Thoracic aorta (tissue), 2 donors: Measurements from ENCODE around the gene WDR6. TPM values are rescaled to one million over a fixed set of nuclear protein-coding genes. Genes with fewer than 3 reads are reported as not detected.

Experiments used
- ATAC-seq: fragments of 150-250 bp; one replicate; pipeline ENCODE4 v1.8.0; 2017; ENCODE audit warnings: low read depth; ENCODE audit not compliant: insufficient number of reproducible peaks, low FRiP score
- DNase-seq: peaks from one replicate; pipeline ENCODE4 v3.0.0-alpha.2; 2020; ENCODE audit warnings: low spot score
- H3K27ac ChIP-seq, 2 donors: fragments of 200-600 bp; sonication (generic); 1 replicate in 1 of 2; 2 replicates in 1 of 2; pipeline ENCODE4 v1.5.1; 2016; ENCODE audit warnings: mild to moderate bottlenecking in 2 of 2, moderate library complexity in 2 of 2
- H3K27me3 ChIP-seq: fragments of 200-600 bp; sonication (generic); replicated peaks from 2 replicates; pipeline ENCODE4 v1.6.0; 2016; ENCODE audit warnings: mild to moderate bottlenecking; ENCODE audit not compliant: insufficient read depth
- H3K36me3 ChIP-seq: fragments of 200-600 bp; sonication (generic); one replicate; pipeline ENCODE4 v1.5.1; 2016
- H3K4me1 ChIP-seq, 2 donors: fragments of 200-600 bp; sonication (generic); 1 replicate in 1 of 2; 2 replicates in 1 of 2; pipeline versions ENCODE4 v1.5.1 to v1.6.0; 2016; ENCODE audit warnings: low read depth in 2 of 2, mild to moderate bottlenecking in 1 of 2; ENCODE audit not compliant: control insufficient read depth in 1 of 2
- H3K4me3 ChIP-seq: fragments of 200-600 bp; sonication (generic); 2 replicates; pipeline ENCODE4 v1.5.1; 2016; ENCODE audit warnings: mild to moderate bottlenecking
- H3K9me3 ChIP-seq: fragments of 200-600 bp; sonication (generic); 2 replicates; pipeline ENCODE4 v1.5.1; 2016
- CTCF ChIP-seq: fragments of 200-600 bp; sonication (generic); IDR thresholded peaks from one replicate; pipeline ENCODE4 v1.5.1; 2019; ENCODE audit warnings: antibody characterized with exemption
- total RNA-seq, 2 donors: library from RNA; depleted of rRNA; stranded (reverse); fragments of >200 nt; gene quantifications; one replicate each; pipeline versions ENCODE4 v1.1.0 to v1.2.3, GENCODE V29; 2016

WDR6 gene
- total RNA-seq, 2 donors from 2014 or later = 89.9 to 121 TPM

GRCh38 chr3:48963591-48963990 is 43.6 kb upstream of the WDR6 start:
- H3K9me3 ChIP-seq = no peaks in the 10 kb centered on the region
- peaks cover 7% of the 10 kb centered on the region for H3K36me3 ChIP-seq
- TF ChIP-seq CTCF = no peak
- ATAC-seq (no peak), DNase-seq (no peak)
- H3K4me1 ChIP-seq = no peaks in the 10 kb centered on the region
- no peak overlapping the region for H3K4me3 ChIP-seq
- H3K27ac ChIP-seq = no peak overlapping the region
- H3K27me3 ChIP-seq = no peaks in the 10 kb centered on the region

DNA sequence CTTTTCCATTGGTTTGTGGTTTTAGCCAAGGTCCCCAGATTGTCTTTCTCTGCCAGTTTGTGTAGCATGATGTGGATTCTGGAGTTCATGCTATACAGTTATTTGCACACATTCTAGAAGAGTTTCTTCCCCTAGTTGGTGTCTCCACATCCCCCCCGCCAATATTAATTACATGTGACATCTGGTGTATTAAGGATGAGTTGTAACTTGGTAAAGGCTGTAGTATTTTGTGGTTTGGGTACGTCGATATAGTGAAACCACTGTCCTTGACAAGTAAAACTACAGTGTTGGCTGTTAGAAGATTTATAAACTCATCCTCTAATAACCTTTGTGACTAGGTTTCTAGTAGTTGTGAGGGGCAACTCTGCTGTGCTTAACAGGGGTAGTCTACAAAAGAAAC is 40.8 kb upstream of the WDR6 start:
- Histone ChIP-seq H3K4me1 (no peaks in the 10 kb centered on the region), H3K27ac (no peak overlapping the region), H3K4me3 (no peak overlapping the region), H3K36me3 (peaks cover 33% of the 10 kb centered on the region), H3K9me3 (no peaks in the 10 kb centered on the region), H3K27me3 (no peaks in the 10 kb centered on the region)
- no peak for TF ChIP-seq CTCF
- DNase-seq (no peak), ATAC-seq (no peak)

DNA sequence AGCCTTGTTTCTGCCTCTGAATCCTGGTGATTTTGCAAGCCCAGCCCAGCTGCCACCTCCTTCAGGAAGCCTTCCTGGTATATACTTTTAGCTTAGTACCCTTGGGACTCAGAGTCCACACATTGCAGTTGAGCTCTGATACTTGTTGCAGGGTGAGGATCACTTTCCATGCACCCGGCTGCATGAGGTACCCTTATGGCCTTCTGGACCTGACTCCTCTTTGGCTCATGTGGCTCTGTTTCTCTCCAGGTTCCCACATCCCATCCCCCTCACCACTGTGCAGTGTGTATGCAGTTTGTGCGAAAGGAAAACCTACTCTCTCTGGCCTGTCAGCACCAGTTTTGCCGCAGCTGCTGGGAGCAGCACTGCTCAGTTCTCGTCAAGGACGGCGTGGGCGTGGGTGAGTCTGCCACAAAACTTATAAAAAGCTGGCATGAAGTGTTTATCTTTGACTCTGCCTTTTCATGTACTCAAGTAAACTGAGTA is 40.3 kb upstream of the WDR6 start:
- no peak for TF ChIP-seq CTCF
- Histone ChIP-seq H3K4me3 (no peak overlapping the region), H3K4me1 (no peaks in the 10 kb centered on the region), H3K27me3 (no peaks in the 10 kb centered on the region), H3K27ac (no peak overlapping the region), H3K9me3 (no peaks in the 10 kb centered on the region), H3K36me3 (peaks cover 39% of the 10 kb centered on the region)
- DNase-seq (no peak), ATAC-seq (no peak)

- H3K4me3 ChIP-seq = no peak overlapping the region
- ATAC-seq (no peak), DNase-seq (no peak)
- no peaks in the 10 kb centered on the region for H3K9me3 ChIP-seq
- peaks cover 69% of the 10 kb centered on the region for H3K36me3 ChIP-seq
- H3K27me3 ChIP-seq = no peaks in the 10 kb centered on the region
- H3K27ac ChIP-seq = no peak overlapping the region
- no peaks in the 10 kb centered on the region for H3K4me1 ChIP-seq
- no peak for TF ChIP-seq CTCF
Observed at GRCh38 chr3:48970586-48970985, 36.6 kb upstream of the WDR6 start.

DNA sequence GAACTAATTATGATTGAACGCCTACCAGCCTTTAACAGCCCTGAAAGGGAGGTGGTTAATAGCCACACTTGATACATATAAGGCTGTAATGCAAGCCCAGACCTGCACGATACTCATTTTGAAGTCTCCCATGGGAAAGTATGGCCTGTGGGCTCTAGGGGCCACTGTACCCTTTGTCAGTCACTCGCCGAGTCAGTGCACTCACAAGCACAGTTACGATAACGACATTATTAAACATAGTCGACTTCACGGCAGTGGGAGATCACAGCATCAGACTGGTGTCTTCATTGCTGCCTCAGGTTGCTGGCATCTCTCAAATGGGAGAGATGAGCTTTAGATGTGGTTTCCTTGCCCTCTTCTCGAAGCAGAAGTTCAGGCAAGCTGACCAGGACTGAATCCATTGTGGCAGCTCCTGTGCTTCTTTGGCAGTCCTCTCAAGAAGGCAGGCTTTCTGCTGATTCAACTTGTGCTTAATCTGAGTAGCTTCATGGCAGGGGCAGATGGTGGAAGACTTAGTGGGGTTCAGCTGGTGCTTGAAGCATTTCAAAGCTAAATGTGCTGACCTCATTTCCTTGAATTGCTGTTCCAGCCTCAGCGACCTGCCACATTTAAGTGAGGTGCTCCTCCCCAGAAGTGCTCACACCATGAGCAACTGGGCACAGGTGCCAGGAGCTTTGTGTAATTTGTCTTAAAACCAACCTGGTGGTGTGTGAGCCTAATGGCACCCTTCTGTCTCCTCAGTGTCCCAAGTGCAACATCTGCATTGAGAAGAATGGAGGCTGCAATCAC is 32.9 kb upstream of the WDR6 start:
- Histone ChIP-seq H3K27me3 (no peaks in the 10 kb centered on the region), H3K4me3 (no peak overlapping the region), H3K27ac (no peak overlapping the region), H3K9me3 (no peaks in the 10 kb centered on the region), H3K4me1 (no peaks in the 10 kb centered on the region), H3K36me3 (peaks cover 86% of the 10 kb centered on the region)
- TF ChIP-seq CTCF = no peak
- no peak for ATAC-seq
- DNase-seq = no peak
